HEK293T (cell line): ENCODE measurements around the gene YIPF7.
A peak's percentile ranks its signal among the peaks of the same experiment; 100 is the strongest.

ENCODE experiments used
- CTCF ChIA-PET: fragments of 350-600 bp; formaldehyde crosslinking; extraction: SDS; loops from one replicate; lab custom pipeline; 2021; ENCODE audit warnings: antibody characterized with exemption, inconsistent platforms; lab: Yijun Ruan, JAX
- POLR2A ChIA-PET: fragments of 350-600 bp; formaldehyde crosslinking; extraction: SDS; loops from one replicate; lab custom pipeline; 2020; ENCODE audit warnings: antibody characterized with exemption, inconsistent platforms; lab: Yijun Ruan, JAX
- DNase-seq: peaks from one replicate; pipeline ENCODE4 v3.0.0; 2012; ENCODE audit warnings: mixed read lengths; ENCODE audit errors: extremely low spot score
- ARNT ChIP-seq: fragments of 450-650 bp; IDR thresholded peaks from 2 replicates; pipeline ENCODE4 v1.6.1; 2017; ENCODE audit warnings: mild to moderate bottlenecking
- BHLHE40 ChIP-seq: fragments of 450-650 bp; IDR thresholded peaks from 2 replicates; pipeline ENCODE4 v1.6.1; 2016; ENCODE audit warnings: mild to moderate bottlenecking, moderate library complexity, borderline replicate concordance
- CTBP1 ChIP-seq: fragments of 450-650 bp; IDR thresholded peaks from 2 replicates; pipeline ENCODE4 v1.6.1; 2016; ENCODE audit warnings: borderline replicate concordance
- ELF4 ChIP-seq: fragments of 450-650 bp; IDR thresholded peaks from 2 replicates; pipeline ENCODE4 v1.6.1; 2017; ENCODE audit warnings: antibody characterized with exemption
- FOXA1 ChIP-seq: fragments of 450-650 bp; IDR thresholded peaks from 2 replicates; pipeline ENCODE4 v1.6.1; 2016; ENCODE audit warnings: mild to moderate bottlenecking
- FOXK2 ChIP-seq: fragments of 450-650 bp; IDR thresholded peaks from 2 replicates; pipeline ENCODE4 v1.6.1; 2016; ENCODE audit warnings: mild to moderate bottlenecking
- FOXM1 ChIP-seq: fragments of 450-650 bp; IDR thresholded peaks from 2 replicates; pipeline ENCODE4 v1.6.1; 2017; ENCODE audit warnings: mild to moderate bottlenecking, borderline replicate concordance
- HDGF ChIP-seq: fragments of 450-650 bp; IDR thresholded peaks from 2 replicates; pipeline ENCODE4 v1.6.1; 2017; ENCODE audit warnings: antibody characterized with exemption, borderline replicate concordance
- L3MBTL2 ChIP-seq: fragments of 450-650 bp; conservative IDR thresholded peaks from 2 replicates; pipeline ENCODE4 v1.6.1; 2016; ENCODE audit warnings: mild to moderate bottlenecking
- LEF1 ChIP-seq: fragments of 450-650 bp; IDR thresholded peaks from 2 replicates; pipeline ENCODE4 v1.6.1; 2017; ENCODE audit warnings: mild to moderate bottlenecking, borderline replicate concordance
- NFRKB ChIP-seq: fragments of 450-650 bp; IDR thresholded peaks from 2 replicates; pipeline ENCODE4 v1.6.1; 2016; ENCODE audit warnings: mild to moderate bottlenecking, moderate library complexity
- PKNOX1 ChIP-seq: fragments of 450-650 bp; IDR thresholded peaks from 2 replicates; pipeline ENCODE4 v1.6.1; 2016
- SP1 ChIP-seq: fragments of 450-650 bp; IDR thresholded peaks from 2 replicates; pipeline ENCODE4 v1.6.1; 2017
- SUZ12 ChIP-seq: fragments of 450-650 bp; IDR thresholded peaks from 2 replicates; pipeline ENCODE4 v1.6.1; 2016; ENCODE audit warnings: mild to moderate bottlenecking
- TARDBP ChIP-seq: fragments of 450-650 bp; IDR thresholded peaks from 2 replicates; pipeline ENCODE4 v1.6.1; 2016
- ZNF384 ChIP-seq: fragments of 450-650 bp; IDR thresholded peaks from 2 replicates; pipeline ENCODE4 v1.6.1; 2016

The YIPF7 gene

GRCh38 chr4:44651425-44651824, at the start of gene YIPF7:
Gene YIPF7, minus strand, starts transcription at chr4:44651625. Its CDS starts 1,525 bp downstream, at chr4:44650100.
- ChIA-PET CTCF (no interaction called here), POLR2A (no interaction called here)
- TF ChIP-seq BHLHE40 = no peak
- no peak for TF ChIP-seq FOXM1
- no peak for TF ChIP-seq FOXA1
- no peak for TF ChIP-seq FOXK2
- TF ChIP-seq SP1 = no peak
- no peak for TF ChIP-seq ELF4
- no peak for DNase-seq

- TF ChIP-seq ELF4 (no peak), FOXA1 (no peak), PKNOX1 (no peak), BHLHE40 (no peak), CTBP1 (no peak)
- POLR2A ChIA-PET = no interaction called here
Measured at GRCh38 chr4:44701037-44701436, 49.6 kb upstream of the YIPF7 start.

DNA sequence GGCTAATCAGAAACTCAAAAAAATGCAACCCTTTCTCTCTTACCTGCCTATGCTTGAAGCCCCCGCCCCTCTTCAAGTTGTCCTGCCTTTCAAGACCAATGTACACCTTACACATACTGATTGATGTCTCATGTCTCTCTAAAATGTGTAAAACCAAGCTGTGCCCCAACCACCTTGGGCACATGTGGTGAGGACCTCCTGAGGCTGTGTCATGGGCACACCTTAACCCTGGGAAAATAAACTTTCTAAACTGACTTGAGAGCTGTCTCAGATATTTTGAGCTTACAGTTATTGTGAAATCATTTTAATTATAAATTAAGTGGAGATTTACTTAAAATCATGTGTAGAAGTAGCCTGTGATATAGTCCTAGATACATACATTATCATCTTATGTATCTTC, 49.0 kb upstream of the YIPF7 start:
- POLR2A ChIA-PET = no interaction called here
- no peak for TF ChIP-seq HDGF
- no peak for TF ChIP-seq SP1
- TF ChIP-seq LEF1 = no peak
- no peak for TF ChIP-seq PKNOX1
- no peak for TF ChIP-seq FOXK2
- TF ChIP-seq L3MBTL2 = no peak
- no peak for TF ChIP-seq CTBP1
- no peak for TF ChIP-seq ARNT
- TF ChIP-seq FOXA1 = no peak
- no peak for TF ChIP-seq SUZ12
- TF ChIP-seq BHLHE40 = no peak
- TF ChIP-seq FOXM1 = no peak
- TF ChIP-seq NFRKB = no peak
- no peak for TF ChIP-seq ELF4
- no peak for TF ChIP-seq TARDBP
- TF ChIP-seq ZNF384 = no peak
- CTCF ChIA-PET = no interaction called here
- DNase-seq = no peak

More at GRCh38 chr4:44701037-44701436, 49.6 kb upstream of the YIPF7 start:
- CTCF ChIA-PET = no interaction called here
- no peak for DNase-seq

DNA sequence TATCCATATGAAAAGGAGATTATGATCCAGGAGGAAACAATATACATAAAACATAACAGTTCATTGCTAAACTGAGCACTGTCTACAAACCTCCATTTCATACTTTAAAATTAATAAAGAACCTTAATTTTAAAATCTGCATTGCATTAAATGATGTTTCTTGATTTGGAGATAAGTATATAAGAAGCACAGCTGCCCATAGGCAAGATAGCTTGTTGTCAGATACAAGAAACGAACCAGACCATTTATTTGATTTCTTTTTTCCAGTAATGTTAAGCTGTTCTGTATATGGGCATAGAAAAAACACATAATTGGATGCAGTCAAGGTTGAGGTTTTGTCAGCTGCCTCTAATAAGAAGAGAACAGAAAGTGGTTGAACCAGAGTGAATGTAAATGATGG, 33.2 kb upstream of the YIPF7 start:
- CTCF ChIA-PET = no interaction called here
- TF ChIP-seq SP1 (no peak), PKNOX1 (no peak), FOXK2 (no peak), FOXA1 (no peak)
- POLR2A ChIA-PET = no interaction called here
- DNase-seq = no peak

DNA sequence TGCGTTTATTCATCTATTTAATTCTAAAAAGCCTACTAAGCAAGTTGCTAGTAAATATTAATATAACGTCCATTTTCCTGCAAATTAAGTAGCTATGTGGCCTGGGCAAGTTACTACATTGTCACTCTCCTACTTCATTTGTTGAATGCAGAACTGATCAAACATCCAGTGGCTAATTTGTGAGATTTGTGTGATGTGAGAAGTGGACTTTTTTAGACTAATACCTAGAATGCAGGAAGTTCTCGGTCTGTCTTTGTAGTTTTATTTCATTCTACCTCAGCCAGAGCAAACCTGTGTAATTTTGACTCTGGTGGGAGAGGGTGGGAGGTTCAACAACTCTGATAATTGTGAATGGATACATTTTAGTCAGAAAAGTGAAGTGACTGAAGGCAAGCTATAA, 27.6 kb upstream of the YIPF7 start:
- no peak for DNase-seq
- ChIA-PET POLR2A (interaction anchor here (1.6 to 2.5 kb wide), 4 partner anchors 11 to 231 kb away, joined by 7 to 14 read pairs (median 10); partner anchors contain the start of genes GNPDA2 and KCTD8), CTCF (no interaction called here)
- TF ChIP-seq LEF1 = no peak
- no peak for TF ChIP-seq FOXM1
- no peak for TF ChIP-seq ZNF384
- TF ChIP-seq PKNOX1 = no peak
- TF ChIP-seq TARDBP = no peak
- no peak for TF ChIP-seq HDGF
- no peak for TF ChIP-seq L3MBTL2
- no peak for TF ChIP-seq FOXK2
- TF ChIP-seq SP1 = no peak
- TF ChIP-seq NFRKB = no peak
- no peak for TF ChIP-seq FOXA1
- TF ChIP-seq ELF4 = no peak

GRCh38 chr4:44678094-44679041, 26.9 kb upstream of the YIPF7 start, which contains the start of gene GUF1:
Gene GUF1, plus strand, starts transcription at chr4:44678420. Its CDS starts 203 bp downstream, at chr4:44678623.
- DNase-seq = peak; percentile 73
- POLR2A ChIA-PET = interaction anchor here (0.5 to 2.5 kb wide), 17 partner anchors 9 to 697 kb away, joined by 3 to 14 read pairs (median 4); partner anchors contain the start of genes GNPDA2 and KCTD8
- CTCF ChIA-PET = interaction anchor here (0.6 to 1.5 kb wide), 3 partner anchors 46 to 1710 kb away, joined by 3 to 5 read pairs (median 4); no protein-coding TSS in a partner anchor
- no peak for TF ChIP-seq HDGF
- no peak for TF ChIP-seq BHLHE40
- TF ChIP-seq L3MBTL2 = peak; percentile 88
- no peak for TF ChIP-seq FOXM1
- TF ChIP-seq PKNOX1 = no peak
- no peak for TF ChIP-seq TARDBP
- TF ChIP-seq CTBP1 = no peak
- no peak for TF ChIP-seq FOXK2
- TF ChIP-seq ELF4 = peak; percentile 57
- TF ChIP-seq SP1 = no peak
- no peak for TF ChIP-seq FOXA1
- no peak for TF ChIP-seq LEF1
- TF ChIP-seq SUZ12 = no peak
- TF ChIP-seq ARNT = no peak
- TF ChIP-seq NFRKB = no peak
